A673 (cell line): ENCODE measurements around the gene ARHGAP44.

Experiments used
- CTCF ChIP-seq: fragments of 300-800, 200-600 bp; sonication (generic); conservative IDR thresholded peaks from 2 replicates; pipeline ENCODE4 v1.5.1; 2017; ENCODE audit warnings: low read depth, mild to moderate bottlenecking, antibody characterized with exemption, low read length, moderate library complexity, mixed read lengths
- EZH2 ChIP-seq: fragments of 200-600 bp; sonication (generic); IDR thresholded peaks from 2 replicates; pipeline ENCODE4 v1.6.1; 2017; ENCODE audit warnings: borderline replicate concordance, low read depth, mild to moderate bottlenecking, mixed read lengths, antibody characterized with exemption, low read length; ENCODE audit not compliant: poor library complexity, severe bottlenecking

GRCh38 chr17:12800855-12801365, 11.6 kb downstream of the ARHGAP44 start:
- no peak for TF ChIP-seq CTCF
- TF ChIP-seq EZH2, result no peak
